H1 (cell line): Measurements from ENCODE around the gene GADD45A. TPM values are rescaled to one million over a fixed set of nuclear protein-coding genes. Genes with fewer than 3 reads are reported as not detected.

ENCODE experiments used
- CTCF ChIA-PET: fragments of 300-600 bp; sonication (Branson Sonifier 250); formaldehyde crosslinking; loops from one replicate; lab custom pipeline; 2021; ENCODE audit not compliant: partially characterized antibody; lab: Charles Lee
- POLR2A ChIA-PET: fragments of 300-600 bp; sonication (Branson Sonifier 250); formaldehyde crosslinking; loops from one replicate; lab custom pipeline; 2021; ENCODE audit warnings: inconsistent platforms; ENCODE audit not compliant: partially characterized antibody; lab: Charles Lee
- DNase-seq, 2 experiments: peaks; one replicate each; pipeline versions ENCODE4 v3.0.0 to v3.0.0-alpha.2; 2010 to 2022; ENCODE audit warnings: low spot score in 2 of 2, low read depth in 1 of 2, mixed read lengths in 1 of 2
- FAIRE-seq: peaks from 2 replicates; lab custom pipeline; 2011; peaks lifted over from hg19 to GRCh38; lab: Jason Lieb, UNC
- H2AFZ ChIP-seq: 2 replicates; pipeline ENCODE4 v1.8.1; 2012; ENCODE audit warnings: low read length, inconsistent platforms
- H2AK5ac ChIP-seq: 2 replicates; pipeline ENCODE4 v1.6.1; 2013; ENCODE audit warnings: low read depth, low read length
- H2BK120ac ChIP-seq: replicated peaks from 2 replicates; pipeline ENCODE3; 2013; ENCODE audit warnings: low read depth, low read length, inconsistent platforms
- H2BK12ac ChIP-seq: 2 replicates; pipeline ENCODE4 v1.6.1; 2013; ENCODE audit warnings: low read depth, low read length
- H2BK15ac ChIP-seq: 2 replicates; pipeline ENCODE4 v1.6.1; 2013; ENCODE audit warnings: low read length
- H2BK20ac ChIP-seq: 2 replicates; pipeline ENCODE4 v1.6.1; 2013; ENCODE audit warnings: low read length
- H2BK5ac ChIP-seq: 2 replicates; pipeline ENCODE4 v1.6.1; 2013; ENCODE audit warnings: low read depth, low read length
- H3K14ac ChIP-seq: 2 replicates; pipeline ENCODE4 v1.6.1; 2013; ENCODE audit warnings: inconsistent platforms; ENCODE audit not compliant: insufficient read length
- H3K18ac ChIP-seq: 2 replicates; pipeline ENCODE4 v1.6.1; 2013; ENCODE audit warnings: low read length; ENCODE audit errors: extremely low read depth
- H3K23ac ChIP-seq: 2 replicates; pipeline ENCODE4 v1.6.1; 2013; ENCODE audit warnings: inconsistent platforms; ENCODE audit not compliant: insufficient read length
- H3K23me2 ChIP-seq: 2 replicates; pipeline ENCODE4 v1.6.1; 2013; ENCODE audit warnings: low read depth, low read length
- H3K27ac ChIP-seq: 2 replicates; pipeline ENCODE4 v1.6.1; 2011; ENCODE audit warnings: low read depth, low read length, inconsistent platforms
- H3K27me3 ChIP-seq, 4 experiments: replicated peaks in 1 of 4; 1 replicate in 1 of 4; 2 replicates in 3 of 4; pipeline versions ENCODE4 v1.6.1 to v1.8.1; 2011 to 2013; ENCODE audit warnings: low read length in 3 of 4, mild to moderate bottlenecking in 3 of 4, inconsistent platforms in 2 of 4, mixed read lengths in 2 of 4, moderate library complexity in 1 of 4; ENCODE audit not compliant: control insufficient read depth in 3 of 4, insufficient read depth in 3 of 4; ENCODE audit errors: extremely low read depth in 1 of 4
- H3K36me3 ChIP-seq, 4 experiments: 2 replicates each; pipeline versions ENCODE4 v1.6.1 to v1.8.1; 2011 to 2013; ENCODE audit warnings: mild to moderate bottlenecking in 4 of 4, low read length in 3 of 4, moderate library complexity in 2 of 4, control low read depth in 1 of 4, inconsistent platforms in 1 of 4; ENCODE audit not compliant: insufficient read depth in 4 of 4, control insufficient read depth in 2 of 4
- H3K4ac ChIP-seq: replicated peaks from 2 replicates; pipeline ENCODE3; 2013; ENCODE audit warnings: low read length, low read depth, mixed read lengths, inconsistent platforms; ENCODE audit not compliant: insufficient read length
- H3K4me1 ChIP-seq, 4 experiments: replicated peaks in 1 of 4; 1 replicate in 1 of 4; 2 replicates in 3 of 4; pipeline versions ENCODE4 v1.6.1 to v1.8.1; 2011 to 2013; ENCODE audit warnings: low read length in 3 of 4, inconsistent platforms in 2 of 4, mixed read lengths in 1 of 4; ENCODE audit not compliant: insufficient read depth in 4 of 4, control insufficient read depth in 3 of 4
- H3K4me2 ChIP-seq, 2 experiments: 2 replicates each; pipeline versions ENCODE4 v1.6.1 to v1.8.1; 2011 to 2013; ENCODE audit warnings: low read depth in 2 of 2, low read length in 2 of 2, control low read depth in 1 of 2, inconsistent platforms in 1 of 2, mild to moderate bottlenecking in 1 of 2; ENCODE audit not compliant: insufficient read depth in 1 of 2
- H3K4me3 ChIP-seq, 4 experiments: fragments of 200-600, 300-600 bp in 1 of 4; sonication (generic), shearing (Covaris generic), sonication (Bioruptor Twin) in 1 of 4; 2 replicates each; pipeline versions ENCODE4 v1.5.1 to v1.8.1; 2011 to 2016; ENCODE audit warnings: low read length in 4 of 4, low read depth in 3 of 4, control low read depth in 2 of 4, inconsistent platforms in 2 of 4, mild to moderate bottlenecking in 2 of 4, mixed read lengths in 1 of 4, moderate library complexity in 1 of 4; ENCODE audit not compliant: insufficient read depth in 2 of 4; ENCODE audit errors: extremely low read depth in 1 of 4
- H3K56ac ChIP-seq: replicated peaks from 2 replicates; pipeline ENCODE3; 2013; ENCODE audit warnings: low read depth, mild to moderate bottlenecking, mixed read lengths, low read length, inconsistent platforms; ENCODE audit not compliant: insufficient read length
- H3K79me1 ChIP-seq: 2 replicates; pipeline ENCODE4 v1.6.1; 2013; ENCODE audit warnings: low read depth, low read length, control low read depth
- H3K79me2 ChIP-seq, 2 experiments: 2 replicates each; pipeline versions ENCODE4 v1.6.1 to v1.8.1; 2012 to 2013; ENCODE audit warnings: low read length in 2 of 2, mild to moderate bottlenecking in 2 of 2, inconsistent platforms in 1 of 2; ENCODE audit not compliant: insufficient read depth in 2 of 2, control insufficient read depth in 1 of 2
- H3K9ac ChIP-seq, 4 experiments: replicated peaks in 1 of 4; 1 replicate in 1 of 4; 2 replicates in 3 of 4; pipeline versions ENCODE4 v1.6.1 to v1.8.1; 2011 to 2013; ENCODE audit warnings: low read depth in 3 of 4, low read length in 3 of 4, control low read depth in 2 of 4, mild to moderate bottlenecking in 2 of 4, moderate library complexity in 2 of 4, inconsistent platforms in 1 of 4; ENCODE audit errors: extremely low read depth in 1 of 4
- H3K9me3 ChIP-seq, 2 experiments: 2 replicates each; pipeline versions ENCODE4 v1.6.1 to v1.8.1; 2012 to 2013; ENCODE audit warnings: mild to moderate bottlenecking in 2 of 2, moderate library complexity in 2 of 2, control low read depth in 1 of 2, inconsistent platforms in 1 of 2, low read depth in 1 of 2, low read length in 1 of 2, mixed read lengths in 1 of 2; ENCODE audit not compliant: insufficient read depth in 2 of 2
- H4K20me1 ChIP-seq, 2 experiments: replicated peaks in 1 of 2; 2 replicates each; pipeline versions ENCODE3 to v1.8.1; 2011 to 2013; ENCODE audit warnings: inconsistent platforms in 2 of 2, low read length in 2 of 2, mild to moderate bottlenecking in 1 of 2; ENCODE audit not compliant: insufficient read depth in 2 of 2, control insufficient read depth in 1 of 2
- H4K5ac ChIP-seq: 2 replicates; pipeline ENCODE4 v1.6.1; 2013; ENCODE audit warnings: low read length, low read depth, mixed read lengths, inconsistent platforms; ENCODE audit not compliant: insufficient read length
- H4K8ac ChIP-seq: 2 replicates; pipeline ENCODE4 v1.8.0; 2013; ENCODE audit warnings: mild to moderate bottlenecking, moderate library complexity, low read length, inconsistent platforms; ENCODE audit not compliant: insufficient read depth; ENCODE audit errors: extremely low read depth
- H4K91ac ChIP-seq: replicated peaks from 2 replicates; pipeline ENCODE3; 2013; ENCODE audit warnings: low read length, mixed read lengths, inconsistent platforms; ENCODE audit not compliant: insufficient read length
- EGR1 ChIP-seq: IDR thresholded peaks from 2 replicates; pipeline ENCODE4 v1.6.1; 2011; ENCODE audit warnings: low read depth, low read length, borderline replicate concordance
- TAF7 ChIP-seq: optimal IDR thresholded peaks from 2 replicates; pipeline ENCODE3; 2011; ENCODE audit warnings: low read depth, mild to moderate bottlenecking, inconsistent platforms, low read length, moderate library complexity, borderline replicate concordance
- polyA plus RNA-seq, 7 experiments: library from polyadenylated mRNA; depleted of rRNA in 3 of 7; stranded (reverse) in 5 of 7; unstranded in 2 of 7; fragments of >200 nt in 5 of 7; fragments of 200-250 nt in 2 of 7; gene quantifications; 1 replicate in 5 of 7; 2 replicates in 1 of 7; 4 replicates in 1 of 7; pipeline versions ENCODE4 v1.2.1 to v1.2.3, GENCODE V29; 2011 to 2013; ENCODE audit warnings: missing spikeins in 2 of 7, mixed read lengths in 2 of 7
- total RNA-seq: library from RNA; stranded (reverse); fragmentation: NEBNext Ultra II Directional; extraction: Animal tissue kit (Norgen Biotek cat#: 25700); gene quantifications from 2 replicates; pipeline ENCODE4 v1.2.1, GENCODE V29; 2021

The GADD45A gene
- total and polyA plus RNA-seq, 2 of the 8 experiments (the other 6 are each of a cell fraction or from before 2014, with no cell fraction given), result 7.6 to 15.6 TPM

GRCh38 chr1:67679691-67680090 is 5.3 kb upstream of the GADD45A start:
- FAIRE-seq, result no peak
- CTCF ChIA-PET, result interaction anchor here (0.6 to 2.3 kb wide), 4 partner anchors 21 to 153 kb away, joined by 3 to 7 read pairs (median 4); no protein-coding TSS in a partner anchor

More at GRCh38 chr1:67679691-67680090, 5.3 kb upstream of the GADD45A start:
- Histone ChIP-seq H3K27ac (no peak overlapping the region), H3K4ac (no peak overlapping the region), H2BK5ac (no peak overlapping the region), H3K23me2 (no peaks in the 10 kb centered on the region; the same call in 1 of the 2 replicates), H2AK5ac (no peak overlapping the region), H3K23ac (no peak overlapping the region), H3K27me3 (no peaks in the 10 kb centered on the region), H3K79me1 (no peaks in the 10 kb centered on the region), H3K18ac (no peak overlapping the region), H3K4me1 (peaks cover 0 to 5% (median 3%) of the 10 kb centered on the region in 4 experiments; a peak in 3 of 7 replicates), H3K4me2 (no peak overlapping the region), H4K20me1 (no peaks in the 10 kb centered on the region), H2BK12ac (no peak overlapping the region), H3K9me3 (no peaks in the 10 kb centered on the region), H3K36me3 (no peaks in the 10 kb centered on the region), H3K4me3 (no peak overlapping the region), H2BK120ac (no peak overlapping the region), H4K91ac (no peak overlapping the region), H3K56ac (no peak overlapping the region), H3K14ac (no peak overlapping the region), H2BK15ac (no peak overlapping the region), H2BK20ac (no peak overlapping the region), H4K5ac (no peak overlapping the region), H3K9ac (no peak overlapping the region), H2AFZ (no peak overlapping the region), H3K79me2 (no peaks in the 10 kb centered on the region), H4K8ac (no peak overlapping the region)
- DNase-seq, result no peak
- TF ChIP-seq TAF7 (no peak), EGR1 (no peak)
- POLR2A ChIA-PET, result interaction anchor here (0.8 kb wide), 1 partner anchor 66 kb away, joined by 3 read pairs; no protein-coding TSS in a partner anchor
